Fibroblast of lung (primary cell): Measurements from ENCODE around the gene HS6ST2.

Source experiments
- CTCF ChIP-seq, 2 donors: IDR thresholded peaks in 1 of 2; conservative IDR thresholded peaks in 1 of 2; 1 replicate in 1 of 2; 2 replicates in 1 of 2; pipeline ENCODE4 v1.5.1; 2011 to 2012; ENCODE audit warnings: low read length in 2 of 2, control low read depth in 1 of 2, inconsistent platforms in 1 of 2, low read depth in 1 of 2, mild to moderate bottlenecking in 1 of 2
- EZH2 ChIP-seq: IDR thresholded peaks from 2 replicates; pipeline ENCODE4 v1.5.1; 2012; ENCODE audit warnings: low read length, control low read depth, mild to moderate bottlenecking; ENCODE audit errors: missing control alignments

GRCh38 chrX:132908891-132909290 is 49.5 kb downstream of the HS6ST2 start:
- TF ChIP-seq CTCF (conservative IDR thresholded peaks at IDR 0.05 in 1 of 2, IDR thresholded peaks at IDR 0.05 in 1 of 2; ENCODE audit: low read depth in 1 of 2, low read length in 2 of 2): no peak
- no peak for TF ChIP-seq EZH2
